MM.1S (cell line): Measurements from ENCODE around the gene AGRP.
A peak's percentile ranks its signal among the peaks of the same experiment; 100 is the strongest.

Source experiments
- DNase-seq: peaks from one replicate; pipeline ENCODE4 v3.0.0-alpha.2; 2015
- H2AFZ ChIP-seq: fragments of 300-600 bp; sonication (generic); 2 replicates; pipeline ENCODE4 v1.6.0; 2016; ENCODE audit warnings: antibody characterized with exemption, low read length
- H3F3A ChIP-seq: fragments of 300-600 bp; sonication (generic); 2 replicates; pipeline ENCODE4 v1.6.1; 2016; ENCODE audit warnings: mild to moderate bottlenecking, antibody characterized with exemption, low read length, moderate library complexity, mixed read lengths; ENCODE audit not compliant: insufficient read depth
- H3K27ac ChIP-seq: fragments of 300-600 bp; sonication (generic); 2 replicates; pipeline ENCODE4 v1.5.1; 2016; ENCODE audit warnings: mild to moderate bottlenecking, low read length
- H3K27me3 ChIP-seq: fragments of 300-600 bp; sonication (generic); replicated peaks from 2 replicates; pipeline ENCODE4 v1.6.0; 2016; ENCODE audit warnings: low read length; ENCODE audit not compliant: insufficient read depth
- H3K36me3 ChIP-seq: fragments of 300-600 bp; sonication (generic); replicated peaks from 2 replicates; pipeline ENCODE4 v1.6.1; 2016; ENCODE audit warnings: mild to moderate bottlenecking, low read length, mixed read lengths; ENCODE audit not compliant: insufficient read depth
- H3K4me1 ChIP-seq: fragments of 300-600 bp; sonication (generic); 2 replicates; pipeline ENCODE4 v1.6.1; 2016; ENCODE audit warnings: low read length, mixed read lengths
- H3K4me2 ChIP-seq: fragments of 300-600 bp; sonication (generic); 2 replicates; pipeline ENCODE4 v1.6.0; 2016; ENCODE audit warnings: low read depth, low read length
- H3K4me3 ChIP-seq: fragments of 300-600 bp; sonication (generic); 2 replicates; pipeline ENCODE4 v1.5.1; 2016; ENCODE audit warnings: low read length, mixed read lengths
- H3K79me2 ChIP-seq: fragments of 300-600 bp; sonication (generic); 2 replicates; pipeline ENCODE4 v1.6.1; 2016; ENCODE audit warnings: mixed run types, low read length, mixed read lengths
- H3K9ac ChIP-seq: fragments of 300-600 bp; sonication (generic); 2 replicates; pipeline ENCODE4 v1.6.1; 2016; ENCODE audit warnings: low read length, mixed read lengths
- H3K9me2 ChIP-seq: fragments of 300-600 bp; sonication (generic); replicated peaks from 2 replicates; pipeline ENCODE4 v1.6.1; 2016; ENCODE audit warnings: mild to moderate bottlenecking, low read length, mixed read lengths; ENCODE audit not compliant: insufficient read depth
- H3K9me3 ChIP-seq: fragments of 300-600 bp; sonication (generic); replicated peaks from 2 replicates; pipeline ENCODE4 v1.6.1; 2016; ENCODE audit warnings: mild to moderate bottlenecking, low read length, mixed read lengths; ENCODE audit not compliant: insufficient read depth
- H4K20me1 ChIP-seq: fragments of 300-600 bp; sonication (generic); 2 replicates; pipeline ENCODE4 v1.6.1; 2016; ENCODE audit warnings: mild to moderate bottlenecking, low read length, moderate library complexity, mixed read lengths; ENCODE audit not compliant: insufficient read depth
- EZH2 ChIP-seq: fragments of 300-600 bp; sonication (generic); optimal IDR thresholded peaks from 2 replicates; pipeline ENCODE3; 2017; ENCODE audit warnings: low read depth, mild to moderate bottlenecking, antibody characterized with exemption, low read length, mixed read lengths
- EZH2phosphoT487 ChIP-seq: fragments of 300-600 bp; sonication (generic); IDR thresholded peaks from 2 replicates; pipeline ENCODE4 v1.6.1; 2018; ENCODE audit warnings: antibody characterized with exemption, low read length
- TF ChIP-seq, protein P1 (sequence below): fragments of 300-600 bp; sonication (generic); IDR thresholded peaks from 2 replicates; pipeline ENCODE4 v1.5.1; 2016; ENCODE audit warnings: antibody characterized with exemption, low read length, mixed read lengths

The AGRP gene

DNA sequence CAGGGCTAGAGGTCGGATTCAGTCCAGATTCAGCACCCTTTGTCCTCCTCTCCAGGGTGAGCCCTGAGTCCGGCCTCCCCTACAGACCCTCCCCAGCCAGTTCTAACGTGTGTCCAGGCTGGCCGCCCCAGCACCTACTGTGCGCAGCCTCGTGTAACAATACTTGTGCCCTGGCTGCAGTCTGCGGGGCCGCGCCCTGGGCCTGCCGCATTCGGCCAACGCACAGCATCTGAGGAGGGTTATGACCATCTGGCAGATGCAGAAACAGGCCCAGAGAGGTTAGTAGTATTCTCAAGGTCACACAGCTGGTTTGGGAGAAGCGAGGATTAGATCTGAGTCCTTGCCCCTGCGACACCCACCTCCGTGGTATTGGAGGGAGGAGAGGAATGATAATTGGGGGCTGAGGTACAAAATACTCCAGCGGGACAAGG, 46.2 kb upstream of the AGRP start:
- no peaks in the 10 kb centered on the region for H3K36me3 ChIP-seq
- peak overlapping the region; percentile 99 for H3K4me2 ChIP-seq
- peak; percentile 42 for DNase-seq
- no peaks in the 10 kb centered on the region for H3K27me3 ChIP-seq
- H2AFZ ChIP-seq, result peak overlapping the region; percentile 35
- H3K9me3 ChIP-seq, result no peaks in the 10 kb centered on the region
- peak overlapping the region; percentile 74 for H3K9ac ChIP-seq
- peaks cover 4% of the 10 kb centered on the region; the same call in 1 of the 2 replicates for H3F3A ChIP-seq
- no peaks in the 10 kb centered on the region for H4K20me1 ChIP-seq
- peaks cover 46% of the 10 kb centered on the region for H3K79me2 ChIP-seq
- H3K9me2 ChIP-seq, result no peaks in the 10 kb centered on the region
- peaks cover 15% of the 10 kb centered on the region for H3K4me1 ChIP-seq
- TF ChIP-seq, protein P1, sequence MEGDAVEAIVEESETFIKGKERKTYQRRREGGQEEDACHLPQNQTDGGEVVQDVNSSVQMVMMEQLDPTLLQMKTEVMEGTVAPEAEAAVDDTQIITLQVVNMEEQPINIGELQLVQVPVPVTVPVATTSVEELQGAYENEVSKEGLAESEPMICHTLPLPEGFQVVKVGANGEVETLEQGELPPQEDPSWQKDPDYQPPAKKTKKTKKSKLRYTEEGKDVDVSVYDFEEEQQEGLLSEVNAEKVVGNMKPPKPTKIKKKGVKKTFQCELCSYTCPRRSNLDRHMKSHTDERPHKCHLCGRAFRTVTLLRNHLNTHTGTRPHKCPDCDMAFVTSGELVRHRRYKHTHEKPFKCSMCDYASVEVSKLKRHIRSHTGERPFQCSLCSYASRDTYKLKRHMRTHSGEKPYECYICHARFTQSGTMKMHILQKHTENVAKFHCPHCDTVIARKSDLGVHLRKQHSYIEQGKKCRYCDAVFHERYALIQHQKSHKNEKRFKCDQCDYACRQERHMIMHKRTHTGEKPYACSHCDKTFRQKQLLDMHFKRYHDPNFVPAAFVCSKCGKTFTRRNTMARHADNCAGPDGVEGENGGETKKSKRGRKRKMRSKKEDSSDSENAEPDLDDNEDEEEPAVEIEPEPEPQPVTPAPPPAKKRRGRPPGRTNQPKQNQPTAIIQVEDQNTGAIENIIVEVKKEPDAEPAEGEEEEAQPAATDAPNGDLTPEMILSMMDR, result no peak
- TF ChIP-seq EZH2, result no peak
- no peak for TF ChIP-seq EZH2phosphoT487
- H3K4me3 ChIP-seq, result peak overlapping the region; percentile 92
- H3K27ac ChIP-seq, result peak overlapping the region; percentile 28; the same call in 1 of the 2 replicates

DNA sequence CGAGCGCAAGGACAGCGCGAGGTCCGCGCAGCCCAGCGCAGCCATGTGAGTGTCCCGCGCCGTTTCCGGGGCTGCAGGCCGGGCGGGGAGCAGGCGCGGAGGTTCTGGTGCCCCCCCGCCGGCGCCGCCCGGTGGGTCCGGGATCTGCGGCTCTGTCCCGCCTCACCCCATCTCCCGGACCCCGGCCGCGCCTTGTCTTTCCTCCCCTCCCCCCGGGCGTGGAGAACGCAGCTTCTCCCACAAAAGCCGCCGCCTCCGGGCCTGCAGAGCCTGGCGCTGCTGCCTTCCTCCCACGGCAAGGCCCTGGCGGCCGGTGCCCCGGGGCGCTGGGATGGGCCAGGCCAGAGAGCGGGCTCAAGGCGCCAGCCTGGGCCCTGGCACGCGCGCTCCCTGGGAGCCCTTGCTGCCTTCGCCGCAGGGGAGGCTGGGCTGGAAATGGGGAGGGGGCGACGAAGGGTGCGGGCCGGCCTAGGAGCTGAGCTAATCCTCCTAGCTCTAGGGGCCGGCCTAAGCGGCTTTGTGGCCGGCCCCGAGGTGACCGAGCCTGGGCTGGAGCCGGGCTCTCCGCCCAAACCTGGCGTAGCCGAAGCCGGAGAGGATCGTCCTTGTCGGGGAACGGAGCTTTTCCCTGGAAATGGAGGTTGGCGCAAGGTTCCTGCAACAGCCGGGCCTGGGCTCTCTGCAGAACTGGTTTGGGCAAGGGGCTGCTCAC, 45.7 kb upstream of the AGRP start:
- TF ChIP-seq, protein P1, result no peak
- TF ChIP-seq EZH2phosphoT487, result no peak
- TF ChIP-seq EZH2, result no peak
- peaks cover 15% of the 10 kb centered on the region for H3K4me1 ChIP-seq
- H3F3A ChIP-seq, result peaks cover 4% of the 10 kb centered on the region; the same call in 1 of the 2 replicates
- peak overlapping the region; percentile 35 for H2AFZ ChIP-seq
- H3K9ac ChIP-seq, result peak overlapping the region; percentile 74
- no peaks in the 10 kb centered on the region for H4K20me1 ChIP-seq
- peak overlapping the region; percentile 28; the same call in 1 of the 2 replicates for H3K27ac ChIP-seq
- peaks cover 42% of the 10 kb centered on the region for H3K79me2 ChIP-seq
- H3K36me3 ChIP-seq, result no peaks in the 10 kb centered on the region
- H3K4me2 ChIP-seq, result peak overlapping the region; percentile 99
- DNase-seq, result no peak
- H3K27me3 ChIP-seq, result no peaks in the 10 kb centered on the region
- no peaks in the 10 kb centered on the region for H3K9me2 ChIP-seq
- H3K4me3 ChIP-seq, result peak overlapping the region; percentile 92
- H3K9me3 ChIP-seq, result no peaks in the 10 kb centered on the region

DNA sequence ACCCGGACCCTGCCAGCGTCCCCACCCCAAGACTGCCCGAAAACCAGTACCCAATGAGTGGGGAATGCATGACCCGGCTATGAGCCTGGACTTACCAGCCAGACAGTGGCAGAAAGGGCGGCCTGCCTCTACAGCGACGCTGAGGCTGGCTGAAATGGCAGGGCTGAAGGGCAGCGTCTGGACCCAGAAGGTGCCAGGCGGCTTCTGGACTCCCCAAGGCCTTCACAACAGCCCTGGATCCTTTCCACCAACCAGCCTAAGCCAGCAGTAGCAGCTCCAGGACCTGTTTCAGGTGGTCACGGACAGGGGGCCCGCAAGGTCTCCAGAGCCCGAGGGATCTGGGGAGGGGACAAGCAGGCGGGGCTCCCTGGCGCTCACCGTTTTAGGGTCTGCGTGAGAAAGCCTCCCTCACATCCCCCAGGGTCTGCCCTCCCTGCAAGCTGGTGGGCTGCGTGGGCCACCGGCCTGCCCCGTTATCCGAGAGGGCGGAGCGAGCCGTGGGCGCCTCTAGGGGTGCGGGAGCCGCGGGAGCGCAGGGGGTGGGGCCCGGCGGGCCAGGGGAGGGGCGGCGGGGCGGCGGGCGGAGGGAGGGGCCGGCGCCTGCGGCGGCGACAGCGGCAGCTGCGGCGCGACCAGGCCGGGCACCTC, 45.0 kb upstream of the AGRP start, which contains the start of gene RIPOR1:
TSS of gene RIPOR1 (plus strand) at position 608 of the 648 bp plus-strand sequence. CDS start 9,618 bp downstream, outside the sequence.
- Histone ChIP-seq H3K36me3 (no peaks in the 10 kb centered on the region), H3K4me2 (peak within 1 kb of the TSS; percentile 99), H4K20me1 (no peaks in the 10 kb centered on the region), H3K4me1 (peaks cover 15% of the 10 kb centered on the region), H3K9me2 (no peaks in the 10 kb centered on the region), H3K27me3 (no peaks in the 10 kb centered on the region), H2AFZ (peak within 1 kb of the TSS; percentile 35), H3K4me3 (peak within 1 kb of the TSS; percentile 92), H3K79me2 (peaks cover 40% of the 10 kb centered on the region), H3K9me3 (no peaks in the 10 kb centered on the region), H3K9ac (peak within 1 kb of the TSS; percentile 74), H3K27ac (peak within 1 kb of the TSS; percentile 28; the same call in 1 of the 2 replicates), H3F3A (peaks cover 4% of the 10 kb centered on the region; the same call in 1 of the 2 replicates)
- TF ChIP-seq EZH2 (no peak), EZH2phosphoT487 (no peak)
- TF ChIP-seq, protein P1, result no peak
- peak; percentile 55 for DNase-seq
